ENCODE measurements around the gene HEATR5A.
A peak's percentile ranks its signal among the peaks of the same experiment; 100 is the strongest.

Gene HEATR5A

GRCh38 chr14:31425905-31426304 is 5.6 kb upstream of the HEATR5A start:
- no peak for DNase-seq

- no peak for DNase-seq
These were observed 850 bp upstream of the HEATR5A start for GRCh38 chr14:31421200-31421599.

- peak in 1 of 6 experiments; percentile 28 for DNase-seq
These were observed 407 bp downstream of the HEATR5A start for GRCh38 chr14:31419967-31420318.

- no peak for DNase-seq
These were observed 977 bp downstream of the HEATR5A start for GRCh38 chr14:31419179-31419966.

GRCh38 chr14:31418440-31418839 is 1.9 kb downstream of the HEATR5A start:
- DNase-seq = no peak

GRCh38 chr14:31414190-31414833 is 6.0 kb downstream of the HEATR5A start:
- DNase-seq = no peak

GRCh38 chr14:31411218-31411727 is 9.1 kb downstream of the HEATR5A start:
- no peak for DNase-seq

- DNase-seq = no peak
These were observed 10.2 kb downstream of the HEATR5A start for GRCh38 chr14:31410048-31410650.

GRCh38 chr14:31408421-31408820 is 11.9 kb downstream of the HEATR5A start:
- no peak for DNase-seq

GRCh38 chr14:31405599-31406232 is 14.6 kb downstream of the HEATR5A start:
- DNase-seq = no peak

- no peak for DNase-seq
These were observed 15.2 kb downstream of the HEATR5A start for GRCh38 chr14:31405106-31405505.

- no peak for DNase-seq
These were observed 16.6 kb downstream of the HEATR5A start for GRCh38 chr14:31403707-31404106.

- no peak for DNase-seq
These were observed 17.4 kb downstream of the HEATR5A start for GRCh38 chr14:31402764-31403439.

GRCh38 chr14:31401369-31401932 is 18.9 kb downstream of the HEATR5A start:
- DNase-seq = no peak

- no peak for DNase-seq
These were observed 20.2 kb downstream of the HEATR5A start for GRCh38 chr14:31400031-31400638.

- no peak for DNase-seq
These were observed 24.7 kb downstream of the HEATR5A start for GRCh38 chr14:31395572-31396205.

- DNase-seq = no peak
These were observed 25.2 kb downstream of the HEATR5A start for GRCh38 chr14:31395119-31395518.

GRCh38 chr14:31391977-31392503 is 28.3 kb downstream of the HEATR5A start:
- no peak for DNase-seq

GRCh38 chr14:31391473-31391872 is 28.9 kb downstream of the HEATR5A start:
- DNase-seq = no peak

- DNase-seq = no peak
These were observed 30.4 kb downstream of the HEATR5A start for GRCh38 chr14:31389946-31390345.
